Right renal pelvis (tissue), 4 donors: ENCODE measurements around the gene DPCD. TPM values are rescaled to one million over a fixed set of nuclear protein-coding genes. Genes with fewer than 3 reads are reported as not detected.
"Not testable (repeated sequence)": the region's sequence is repeated elsewhere in the genome, so short reads cannot be mapped to it uniquely, and the experiment has no call there.

Source experiments
- DNase-seq, 4 donors: peaks; one replicate each; pipeline ENCODE4 v3.0.0-alpha.2; 2013; ENCODE audit warnings: low read depth in 4 of 4, low spot score in 3 of 4, missing footprints in 1 of 4
- polyA plus RNA-seq, 4 donors: library from polyadenylated mRNA; unstranded; fragments of 120-200 nt; gene quantifications; one replicate each; pipeline ENCODE4 v1.2.1, GENCODE V29; 2013; ENCODE audit not compliant: insufficient read length in 4 of 4

DPCD gene
- polyA plus RNA-seq, 4 donors, result 39.8 to 50.6 (median 44.7) TPM

DNA sequence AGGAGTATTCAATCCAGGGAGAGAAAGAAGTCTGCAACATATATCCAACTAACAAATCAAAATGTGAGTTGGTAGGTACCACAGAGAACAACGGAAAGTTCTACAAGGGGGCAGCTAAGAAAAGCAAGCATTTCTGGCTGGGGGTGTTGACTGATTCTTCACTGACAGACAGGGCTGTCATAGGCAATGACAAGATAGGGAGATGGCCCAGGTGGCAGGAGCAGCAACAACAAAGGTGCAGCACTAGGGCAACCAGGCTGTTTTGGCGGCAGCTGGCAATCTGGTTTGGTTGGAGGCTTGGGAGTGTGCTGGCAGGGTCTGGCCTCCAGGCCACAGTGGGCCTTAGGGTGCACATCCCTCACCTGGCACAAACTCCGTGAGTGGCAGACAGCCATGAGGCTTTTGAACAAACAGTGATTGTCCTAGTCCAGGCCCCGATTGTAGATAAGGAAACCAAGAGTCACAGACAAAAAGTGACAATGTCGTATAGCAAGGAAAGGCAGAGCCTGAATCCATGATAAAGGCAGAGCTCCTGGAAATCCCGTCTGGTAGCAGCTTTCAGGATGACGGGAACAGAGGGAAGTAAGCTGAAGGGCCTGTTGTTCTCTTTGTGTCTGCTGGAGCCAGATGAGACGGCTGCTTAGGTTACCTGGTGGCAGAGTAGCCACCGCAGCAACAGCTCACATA, 28.4 kb downstream of the DPCD start:
- no peak for DNase-seq

DNA sequence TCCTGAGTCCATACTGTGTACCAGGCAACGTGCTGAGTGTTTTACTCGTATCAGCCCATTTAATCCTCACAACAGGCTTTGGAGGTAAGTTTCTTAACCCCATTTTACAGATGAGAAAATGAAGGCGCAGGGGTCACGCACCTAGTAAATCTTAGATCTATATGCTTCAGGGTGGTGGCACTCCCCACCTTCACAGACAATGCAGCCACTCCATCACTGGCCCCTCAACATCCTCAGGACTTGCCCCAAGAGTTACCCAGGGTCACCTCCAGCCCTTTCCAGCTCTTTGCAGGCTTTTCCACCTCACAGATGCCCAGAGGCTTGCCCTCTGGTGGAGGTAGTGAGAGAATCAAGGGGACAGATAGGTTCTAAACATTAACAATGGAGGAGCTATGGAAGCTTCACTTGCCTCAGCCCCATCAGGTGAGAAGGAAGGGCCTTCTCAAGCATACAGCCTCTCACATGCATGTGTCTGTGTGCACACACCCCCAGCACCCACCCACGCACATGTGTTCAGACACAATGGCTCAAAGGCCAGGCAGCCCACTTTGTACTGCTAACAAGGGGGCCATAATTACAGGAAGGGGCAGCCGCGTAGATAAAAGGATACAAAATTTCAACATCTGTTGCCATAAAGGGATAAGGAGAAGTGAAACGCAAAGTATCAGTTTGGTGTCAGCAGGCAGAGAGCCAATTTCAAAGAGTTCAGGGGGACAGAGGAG, 29.1 kb downstream of the DPCD start:
- no peak for DNase-seq

DNA sequence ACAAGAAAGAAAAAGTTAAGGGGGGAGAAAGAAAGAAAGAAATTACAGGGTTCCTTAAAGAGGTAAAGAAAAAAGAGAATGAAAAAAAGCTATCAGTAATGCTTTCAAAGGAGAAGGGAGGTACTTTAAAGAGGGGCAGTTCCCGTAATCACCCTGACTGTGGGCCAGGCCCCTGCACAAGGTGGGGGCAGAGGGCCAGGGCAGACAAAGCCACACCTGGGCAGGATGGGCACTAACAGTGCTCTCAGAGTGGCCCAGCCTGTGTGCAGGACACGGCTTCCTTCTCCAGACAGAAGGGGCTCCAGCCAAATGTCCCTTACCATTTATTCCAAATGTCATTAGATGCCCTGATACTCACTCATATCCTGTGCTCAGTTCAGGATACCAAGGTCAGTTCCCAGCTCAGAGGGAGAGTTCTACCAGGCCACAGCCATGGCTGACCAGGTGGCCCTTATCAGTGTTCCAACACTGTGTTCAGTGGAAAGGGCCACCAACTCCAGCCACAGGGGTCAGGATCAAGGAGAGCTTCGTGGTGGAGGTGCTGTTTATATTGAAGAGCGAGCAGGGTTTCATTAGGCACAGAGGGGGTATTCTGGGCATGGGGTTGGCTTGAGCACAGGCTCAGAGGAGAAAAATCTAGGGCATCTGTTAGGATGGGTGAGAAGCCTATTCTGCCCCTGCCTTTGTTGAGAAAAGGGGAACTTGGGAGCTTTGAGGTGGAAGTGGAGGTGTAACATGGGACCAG, 29.9 kb downstream of the DPCD start:
- DNase-seq, result no peak

DNA sequence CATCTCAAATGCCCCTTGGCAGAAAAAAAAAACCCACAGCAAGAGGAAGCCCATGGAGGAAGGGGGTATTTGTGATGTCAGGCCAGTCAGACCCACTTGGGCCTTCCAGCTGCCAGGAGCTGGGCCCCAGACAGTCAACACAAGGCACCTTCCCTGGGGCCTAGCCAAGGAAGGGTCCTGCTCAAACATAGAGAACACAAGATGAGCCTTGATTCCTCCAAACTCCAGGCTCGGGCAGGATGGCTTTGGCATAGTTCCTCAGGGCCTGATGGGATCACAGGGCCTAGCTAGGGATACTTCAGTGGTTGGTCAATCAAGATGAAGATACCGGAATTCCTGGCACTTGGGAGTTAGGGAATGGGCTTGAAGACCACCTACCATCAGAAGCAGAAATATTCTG, 30.8 kb downstream of the DPCD start:
- no peak for DNase-seq

DNA sequence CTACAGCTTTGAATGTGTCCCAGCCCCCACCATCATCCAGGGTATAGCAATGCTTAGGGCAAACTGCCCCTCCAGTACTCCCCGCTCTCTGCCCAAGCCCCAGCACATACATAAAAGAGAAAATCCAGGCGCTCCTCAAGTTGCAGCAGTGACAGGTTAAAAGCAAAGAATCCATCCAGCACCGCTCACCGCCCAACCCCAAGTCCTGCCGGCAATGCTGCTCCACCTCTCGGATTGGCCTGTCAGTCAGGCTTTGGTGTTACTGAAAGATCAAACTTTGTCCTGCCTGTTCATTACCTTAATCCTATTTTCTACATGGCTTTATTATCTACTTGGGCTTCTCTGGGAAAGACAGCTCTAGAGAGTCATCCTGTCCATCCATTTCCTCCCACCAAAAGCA, 31.9 kb downstream of the DPCD start:
- DNase-seq, result no peak

DNA sequence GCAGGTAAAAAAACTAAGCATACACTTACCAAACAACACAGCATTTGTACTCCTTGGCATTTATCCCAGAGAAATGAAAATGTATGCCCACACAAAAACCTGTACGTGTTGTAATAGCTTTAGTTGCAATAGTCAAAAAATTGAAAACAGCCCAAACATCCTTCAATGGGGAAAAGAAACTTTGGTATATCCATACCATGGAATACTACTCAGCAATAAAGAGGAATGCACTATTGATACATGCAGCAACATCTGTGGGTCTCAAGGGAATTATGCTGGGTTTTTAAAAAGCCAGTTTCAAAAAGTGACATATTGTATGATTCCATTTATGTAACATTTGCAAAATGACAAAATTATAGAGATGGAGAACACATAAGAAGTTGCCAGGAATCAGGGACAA, 35.4 kb downstream of the DPCD start:
- no peak for DNase-seq

DNA sequence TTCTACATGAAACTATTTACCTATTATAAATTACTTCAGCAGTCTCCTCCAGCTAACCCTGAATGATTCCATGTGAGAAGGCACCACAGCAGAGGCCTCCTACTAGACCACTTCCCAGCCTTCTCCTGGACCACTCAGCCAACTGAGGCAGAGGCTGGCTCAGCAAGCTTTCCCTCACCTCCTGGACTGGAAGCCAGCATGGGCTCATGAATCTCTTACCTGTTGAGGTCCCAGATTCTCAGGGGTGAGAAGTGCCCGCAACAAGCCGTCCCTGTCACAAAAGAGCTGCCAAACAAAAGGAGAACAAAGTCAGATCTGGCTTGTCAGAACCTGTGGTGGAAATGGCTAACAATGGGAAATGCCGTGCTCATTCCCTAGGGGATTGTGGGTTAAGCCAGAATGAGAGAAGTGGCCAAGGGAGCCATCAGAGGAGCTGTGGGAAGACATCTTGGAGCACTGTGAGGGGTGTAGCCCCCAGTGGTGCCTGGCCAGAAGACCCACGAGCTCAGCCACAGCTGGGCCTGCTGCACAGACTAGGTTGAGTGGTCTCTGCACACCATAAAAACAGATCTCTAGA, 36.5 kb downstream of the DPCD start:
- no peak for DNase-seq

DNA sequence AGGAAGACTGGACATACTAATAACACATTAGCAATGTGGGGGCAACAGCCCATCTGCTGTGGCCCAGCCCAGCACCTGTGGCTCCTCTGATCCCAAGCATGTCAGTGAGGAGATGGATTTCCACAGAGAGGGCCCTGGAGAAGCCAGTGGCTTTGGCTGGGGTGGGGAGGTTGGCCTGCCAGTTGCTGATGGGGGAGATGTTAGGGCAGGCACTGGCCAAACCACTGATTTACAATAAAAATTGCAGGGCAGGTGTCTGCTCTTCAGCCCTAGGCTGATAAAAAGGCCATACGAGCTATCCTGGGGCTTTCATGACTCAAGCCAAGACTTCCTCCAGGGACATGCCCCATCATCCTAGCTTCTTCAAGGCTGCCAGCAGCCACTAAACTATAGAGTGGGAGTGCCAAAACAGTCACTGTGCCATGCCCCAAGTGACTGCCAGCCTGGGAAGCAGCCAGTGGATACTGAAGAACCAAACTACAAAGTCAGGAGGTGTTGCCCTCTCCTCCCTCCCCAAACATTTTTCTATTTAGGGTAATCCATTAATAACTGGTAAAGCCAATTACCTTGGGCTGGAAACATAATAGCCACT, 37.8 kb downstream of the DPCD start:
- no peak for DNase-seq

DNA sequence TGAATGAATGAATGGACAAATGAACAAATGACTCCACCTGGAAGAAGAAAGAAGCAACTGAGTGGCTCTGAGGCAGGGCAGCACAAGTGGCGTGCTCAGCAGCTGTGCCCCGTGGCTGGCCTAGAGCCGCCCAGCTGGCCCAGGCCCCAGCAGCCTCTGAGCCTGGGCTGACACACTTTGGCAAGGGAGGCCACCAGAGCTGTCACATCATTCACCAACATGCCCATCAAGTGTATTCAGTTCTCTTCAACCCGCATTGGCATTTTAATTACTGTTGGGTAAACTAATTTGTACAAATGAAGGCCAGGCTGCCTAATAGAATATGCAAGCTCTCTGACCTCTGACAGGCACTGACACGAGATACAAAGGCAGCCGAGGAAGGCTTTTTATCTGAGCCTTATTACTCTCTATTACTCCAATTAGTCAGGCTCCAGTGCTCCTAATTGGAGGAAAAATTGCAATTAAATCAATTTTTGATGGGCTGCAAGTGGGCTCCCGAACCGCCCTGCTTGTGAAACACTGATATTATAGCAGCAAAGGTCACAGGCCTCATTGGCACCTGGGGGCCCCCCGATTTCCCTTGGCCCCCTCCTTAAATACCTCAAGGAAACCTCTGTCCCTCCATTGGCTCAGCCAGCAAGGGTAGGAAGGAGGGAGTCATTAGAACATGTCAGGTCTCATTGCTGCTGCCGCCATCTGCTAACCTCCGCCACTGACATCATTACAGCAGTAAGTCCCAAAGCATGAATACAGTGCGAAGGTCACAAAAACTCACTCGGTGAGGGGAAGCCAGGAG, 41.9 kb downstream of the DPCD start:
- no peak for DNase-seq

DNA sequence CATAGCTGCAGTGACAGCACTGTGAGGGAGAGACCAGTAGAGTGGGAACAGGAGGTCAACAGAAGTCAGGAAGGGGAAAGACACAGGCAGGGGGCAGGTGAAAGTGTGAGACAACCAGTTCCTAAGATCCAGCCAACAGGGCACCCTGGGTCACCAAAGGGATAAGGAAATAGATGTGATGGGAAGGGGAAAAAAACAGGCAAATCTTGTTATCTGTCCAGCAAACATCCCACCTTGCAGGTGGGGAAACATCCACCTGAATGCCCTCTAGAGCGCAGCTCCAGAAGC, 42.5 kb downstream of the DPCD start:
- no peak for DNase-seq

DNA sequence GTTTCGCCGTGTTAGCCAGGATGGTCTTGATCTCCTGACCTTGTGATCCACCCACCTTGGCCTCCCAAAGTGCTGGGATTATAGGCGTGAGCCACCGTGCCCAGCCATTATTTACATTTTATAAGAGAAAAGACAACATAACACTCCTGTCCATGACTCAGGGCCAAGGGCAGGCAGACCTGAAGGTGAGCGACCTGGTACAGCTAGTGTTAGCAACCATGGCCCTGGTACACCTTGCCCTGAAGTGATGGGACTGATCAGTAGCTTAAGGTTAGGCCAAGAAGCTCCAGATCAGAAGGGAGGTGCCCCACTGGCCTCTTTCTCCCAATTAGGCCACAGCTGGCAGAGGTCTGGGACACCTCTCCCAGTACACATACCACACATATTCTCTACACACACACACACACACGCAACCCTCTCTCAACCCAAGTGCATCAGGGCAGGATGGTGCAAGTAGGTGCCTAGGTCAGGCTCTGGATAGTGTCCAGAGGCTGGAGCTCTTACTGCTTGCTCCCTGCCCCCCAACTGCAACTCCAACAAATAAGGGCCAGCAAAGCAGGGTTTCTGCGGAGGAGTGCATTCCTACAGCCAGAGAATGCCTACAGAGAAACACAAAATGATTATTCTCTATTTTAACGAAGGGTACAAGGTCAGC, 43.8 kb downstream of the DPCD start:
- DNase-seq, result no peak

DNA sequence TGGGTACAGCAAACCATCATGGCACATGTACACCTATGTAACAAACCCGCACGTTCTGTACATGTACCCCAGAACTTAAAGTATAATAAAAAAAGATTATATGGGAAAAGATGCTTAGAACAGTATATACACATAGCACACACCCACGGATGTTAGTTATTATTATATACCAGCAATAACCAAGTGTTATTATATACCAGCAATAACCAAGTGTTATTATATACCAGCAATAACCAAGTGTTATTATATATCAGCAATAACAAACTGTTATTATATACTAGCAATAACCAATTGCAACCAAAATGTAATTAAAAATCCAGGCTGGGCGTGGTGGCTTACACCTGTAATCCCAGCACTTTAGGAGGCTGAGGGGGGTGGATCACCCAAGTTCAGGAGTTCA, 45.4 kb downstream of the DPCD start:
- DNase-seq, result not testable (repeated sequence)

DNA sequence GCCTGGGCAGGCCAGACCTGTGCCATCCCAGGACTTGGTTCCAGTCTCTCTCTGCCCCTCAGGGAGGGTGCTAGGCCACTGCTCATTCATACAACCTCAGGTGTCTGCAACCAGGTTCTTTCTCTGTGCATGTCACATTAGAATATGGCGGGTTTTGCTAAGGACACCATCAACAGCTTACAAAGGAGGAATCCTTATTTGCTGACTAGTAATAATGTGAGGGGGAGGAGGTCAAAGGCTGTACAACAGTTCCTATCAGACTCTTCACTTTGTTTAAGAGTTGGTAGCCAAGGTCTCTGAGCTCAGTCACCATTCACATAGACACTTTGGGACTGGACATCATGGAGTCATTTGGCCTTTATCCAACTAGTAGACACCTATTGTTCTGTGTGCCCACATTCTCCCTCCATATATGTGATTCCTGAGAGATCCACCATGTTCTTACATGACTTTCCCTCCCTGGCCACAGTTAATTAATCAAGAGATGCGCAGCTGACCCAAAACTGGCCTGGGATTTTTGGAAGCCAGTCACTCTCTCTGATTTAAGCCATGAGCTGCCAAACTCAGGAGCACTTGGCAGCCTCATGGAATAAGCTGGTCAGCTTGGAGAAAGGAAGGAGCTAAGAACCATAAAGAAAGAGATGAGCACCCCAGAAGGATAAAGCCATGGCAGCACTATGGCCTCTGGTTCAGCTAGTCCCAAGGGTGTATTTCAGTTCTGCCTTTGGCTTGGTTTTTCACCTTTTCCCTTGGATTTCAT, 51.2 kb downstream of the DPCD start:
- DNase-seq, result no peak

DNA sequence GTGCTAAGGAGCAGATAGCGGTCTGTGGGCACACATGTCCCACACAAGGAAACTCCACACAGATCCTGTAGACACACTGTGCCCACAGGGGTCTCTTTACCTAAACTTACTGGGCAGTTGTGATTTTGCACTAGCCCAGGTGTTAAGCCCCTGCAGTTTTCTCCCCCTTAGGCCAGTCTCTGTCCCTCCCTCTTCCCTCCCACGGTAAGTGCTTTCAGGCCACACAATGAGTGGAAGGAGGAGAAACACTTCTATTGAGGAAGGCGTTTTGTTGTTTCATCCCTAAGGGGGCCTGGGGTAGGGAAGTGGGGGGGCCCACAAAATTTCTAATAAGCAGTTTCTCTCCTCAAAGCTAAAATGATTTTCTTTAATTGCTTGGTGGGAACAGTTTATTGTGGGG, 55.4 kb downstream of the DPCD start:
- DNase-seq, result no peak

DNA sequence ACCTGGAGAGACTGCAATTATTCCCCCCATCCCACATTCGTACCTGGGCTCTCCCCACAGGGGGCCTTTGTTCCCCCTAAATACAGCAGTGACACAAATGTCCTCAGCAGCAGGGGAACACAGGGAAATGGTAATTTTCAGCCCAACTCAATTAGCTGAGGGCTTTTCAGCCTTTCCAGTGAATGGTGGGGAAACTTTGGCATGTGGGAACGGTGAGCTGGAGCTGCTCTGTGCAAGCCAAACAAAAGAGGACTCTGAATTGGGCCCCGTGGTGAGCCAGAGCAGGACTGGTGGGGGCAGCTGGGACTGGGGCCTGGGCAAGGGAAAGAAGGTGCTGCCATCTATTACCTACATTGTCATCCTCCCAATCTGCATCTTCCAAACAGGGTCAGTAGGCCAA, 55.9 kb downstream of the DPCD start:
- no peak for DNase-seq

DNA sequence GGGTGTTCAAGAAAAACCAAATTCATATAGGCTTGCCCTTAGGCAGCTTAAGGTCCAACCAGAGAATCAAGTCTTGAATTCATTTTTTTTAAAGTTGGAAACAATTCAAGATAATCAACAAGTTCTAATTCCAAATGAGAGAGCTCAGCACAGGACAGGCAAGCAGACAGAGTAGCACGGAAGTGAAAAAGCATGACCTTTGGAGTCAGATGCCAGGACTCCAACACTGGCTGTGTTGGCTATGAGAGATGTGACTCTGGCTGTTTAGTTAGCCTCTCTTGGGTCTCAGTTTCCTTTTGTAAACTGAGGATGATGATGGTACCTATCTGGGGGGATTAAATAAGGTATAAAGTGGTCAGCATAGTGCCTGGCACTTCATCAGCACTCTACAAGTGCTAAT, 57.5 kb downstream of the DPCD start:
- DNase-seq, result no peak

DNA sequence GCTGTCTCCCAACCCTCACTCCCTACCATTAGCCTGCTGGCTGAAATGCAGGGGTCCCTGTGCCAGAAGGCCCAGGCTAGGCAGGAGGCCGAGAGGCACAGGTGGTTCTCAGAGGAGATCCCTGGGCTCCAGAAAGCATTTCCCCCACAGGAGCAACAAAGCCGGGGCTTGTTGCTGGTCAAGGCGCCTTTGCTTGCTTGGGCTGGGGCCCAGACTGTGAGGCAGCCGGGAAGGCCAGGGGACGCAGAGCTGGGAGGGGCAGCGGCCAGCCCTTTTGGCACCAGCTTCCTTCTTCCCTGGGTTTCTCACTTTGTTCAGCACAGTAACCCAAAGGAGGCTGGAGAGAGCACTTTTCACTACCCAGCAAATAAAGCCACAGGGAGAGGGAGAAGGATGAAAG, 58.2 kb downstream of the DPCD start:
- no peak for DNase-seq

DNA sequence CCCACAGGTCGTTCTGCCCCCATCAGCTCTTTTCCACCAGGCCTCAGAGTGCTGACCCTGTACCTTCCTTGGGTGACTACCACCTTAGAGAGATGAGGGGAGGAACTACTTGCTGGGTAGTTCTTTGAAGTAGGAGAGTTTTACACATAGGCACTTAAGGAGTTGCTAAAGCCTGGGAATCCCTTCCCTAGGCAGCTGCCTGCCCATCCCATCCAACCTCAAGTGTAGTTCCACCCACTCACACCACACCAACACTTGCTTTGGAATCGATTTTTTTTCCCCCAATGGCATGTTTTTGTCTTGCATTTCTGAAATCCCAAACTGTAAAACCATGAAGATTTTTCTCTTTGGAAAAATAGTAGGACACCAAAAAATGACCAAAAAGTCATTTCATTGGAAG, 59.1 kb downstream of the DPCD start:
- DNase-seq, result no peak

DNA sequence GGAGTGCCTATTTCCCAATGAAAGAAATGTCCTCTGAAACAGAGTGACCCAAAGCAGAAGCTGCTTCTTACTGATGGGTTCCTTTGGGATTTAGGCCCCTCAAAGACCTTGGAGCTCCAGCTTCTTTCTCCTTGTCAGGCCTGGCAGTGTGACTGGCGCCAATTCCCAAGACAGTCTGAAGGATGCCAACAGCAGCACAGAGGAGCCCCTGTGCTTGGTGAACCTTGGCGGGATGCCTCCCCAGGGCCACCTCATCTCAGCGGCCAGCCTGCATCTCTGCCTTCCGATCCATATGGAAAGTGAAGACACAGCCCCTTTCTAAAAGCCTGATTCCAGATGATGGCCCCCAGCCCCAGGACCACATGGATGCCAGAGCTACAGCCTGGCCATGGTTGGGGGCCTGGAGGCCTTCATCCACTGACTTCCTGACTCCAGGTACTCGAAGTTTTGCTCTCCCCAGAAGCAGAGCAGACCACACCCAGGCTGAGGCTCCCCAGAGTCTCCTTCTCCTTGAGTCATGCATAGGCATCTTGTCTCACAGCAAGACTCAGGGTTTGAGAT, 61.5 kb downstream of the DPCD start:
- DNase-seq, result no peak
